Muscle layer of colon (tissue), 2 donors: Measurements from ENCODE around the gene PSME3IP1.

ENCODE experiments used
- H3K27ac ChIP-seq: one replicate; pipeline ENCODE4 v1.7.0; 2013; ENCODE audit warnings: low read depth, mild to moderate bottlenecking, low read length, moderate library complexity
- H3K27me3 ChIP-seq, 2 donors: one replicate each; pipeline ENCODE4 v1.7.0; 2013; ENCODE audit warnings: low read length in 2 of 2, mild to moderate bottlenecking in 2 of 2; ENCODE audit not compliant: insufficient read depth in 2 of 2, control insufficient read depth in 1 of 2
- H3K36me3 ChIP-seq: one replicate; pipeline ENCODE4 v1.7.0; 2013; ENCODE audit warnings: mild to moderate bottlenecking, low read length; ENCODE audit not compliant: insufficient read depth
- H3K4me1 ChIP-seq: one replicate; pipeline ENCODE4 v1.7.0; 2013; ENCODE audit warnings: mild to moderate bottlenecking, low read length; ENCODE audit not compliant: insufficient read depth
- H3K4me3 ChIP-seq, 2 donors: one replicate each; pipeline ENCODE4 v1.7.0; 2013; ENCODE audit warnings: low read length in 2 of 2, low read depth in 1 of 2, mild to moderate bottlenecking in 1 of 2, moderate library complexity in 1 of 2
- H3K9ac ChIP-seq: one replicate; pipeline ENCODE4 v1.7.0; 2013; ENCODE audit warnings: low read length
- H3K9me3 ChIP-seq: one replicate; pipeline ENCODE4 v1.7.0; 2013; ENCODE audit warnings: mild to moderate bottlenecking, low read length
- donor health status: abdominal sarcoma.
- donor health status: Adenocarcinoma of cecum.

The PSME3IP1 gene

DNA sequence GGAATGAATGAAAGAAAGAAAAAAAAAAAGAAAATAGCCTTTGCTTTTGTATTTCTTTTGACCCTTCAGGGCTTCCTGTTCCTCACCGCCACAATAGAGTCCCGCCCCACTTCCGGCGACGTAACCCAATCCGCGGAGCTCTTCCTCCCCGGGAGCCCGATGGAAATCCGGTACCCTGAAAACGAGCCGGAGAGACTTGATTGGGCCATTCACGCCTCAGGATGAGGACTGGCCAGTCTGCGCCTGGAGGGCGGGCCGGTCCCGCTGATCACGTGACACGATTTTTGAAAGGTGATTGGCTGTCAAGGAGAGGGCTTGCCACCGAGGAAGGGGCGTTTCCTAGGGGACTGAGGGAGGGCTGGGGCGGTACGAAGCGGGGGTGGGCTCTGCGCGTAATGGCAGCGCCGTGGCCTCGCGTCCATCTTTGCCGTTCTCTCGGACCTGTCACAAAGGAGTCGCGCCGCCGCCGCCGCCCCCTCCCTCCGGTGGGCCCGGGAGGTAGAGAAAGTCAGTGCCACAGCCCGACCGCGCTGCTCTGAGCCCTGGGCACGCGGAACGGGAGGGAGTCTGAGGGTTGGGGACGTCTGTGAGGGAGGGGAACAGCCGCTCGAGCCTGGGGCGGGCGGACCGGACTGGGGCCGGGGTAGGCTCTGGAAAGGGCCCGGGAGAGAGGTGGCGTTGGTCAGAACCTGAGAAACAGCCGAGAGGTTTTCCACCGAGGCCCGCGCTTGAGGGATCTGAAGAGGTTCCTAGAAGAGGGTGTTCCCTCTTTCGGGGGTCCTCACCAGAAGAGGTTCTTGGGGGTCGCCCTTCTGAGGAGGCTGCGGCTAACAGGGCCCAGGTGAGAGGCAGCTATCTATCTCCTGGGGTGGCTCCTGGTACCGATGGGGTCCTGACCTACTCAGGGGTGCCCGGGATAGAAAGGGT lies at the start of gene PSME3IP1, which contains the start of gene RSPRY1:
PSME3IP1 (minus strand) TSS at position 95 of the 927 bp plus-strand sequence. CDS start 12,185 bp downstream, outside the sequence.
RSPRY1 (plus strand) TSS at position 385 of the 927 bp plus-strand sequence. CDS start 18,330 bp downstream, outside the sequence.
- Histone ChIP-seq H3K9ac (peak within 1 kb of the TSS; percentile 95), H3K4me1 (peaks cover 28% of the 10 kb centered on the region), H3K27me3 (no peaks in the 10 kb centered on the region), H3K4me3 (peak within 1 kb of the TSS; percentile 82 to 96), H3K36me3 (no peaks in the 10 kb centered on the region), H3K27ac (peak within 1 kb of the TSS; percentile 94), H3K9me3 (no peaks in the 10 kb centered on the region)

- Histone ChIP-seq H3K36me3 (peaks cover 67% of the 10 kb centered on the region), H3K27ac (no peak overlapping the region), H3K4me1 (no peaks in the 10 kb centered on the region), H3K9me3 (no peaks in the 10 kb centered on the region), H3K9ac (no peak overlapping the region), H3K4me3 (no peak overlapping the region), H3K27me3 (no peaks in the 10 kb centered on the region)
Measured at GRCh38 chr16:57235128-57236021, 49.5 kb upstream of the PSME3IP1 start.

DNA sequence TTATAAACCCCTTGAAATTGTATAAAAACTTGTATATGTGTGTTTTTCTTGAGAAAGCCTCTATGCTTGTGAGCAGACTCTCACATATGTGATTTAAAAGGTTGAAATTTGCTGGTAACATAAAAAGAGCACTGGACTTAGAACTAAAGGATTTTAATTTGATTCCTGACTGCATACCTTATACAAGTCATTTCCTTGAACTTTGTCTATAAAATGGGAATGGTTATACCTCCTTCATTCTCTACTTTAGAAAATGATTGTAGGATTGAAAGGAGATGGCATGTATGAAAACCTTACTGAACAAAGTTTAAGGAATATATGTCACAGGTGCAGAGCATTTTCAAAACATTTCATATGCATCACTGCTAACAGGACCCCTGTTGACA lies 48.9 kb upstream of the PSME3IP1 start:
- H3K27ac ChIP-seq = no peak overlapping the region
- H3K9ac ChIP-seq = no peak overlapping the region
- peaks cover 69% of the 10 kb centered on the region for H3K36me3 ChIP-seq

GRCh38 chr16:57233944-57234706 lies 48.3 kb upstream of the PSME3IP1 start:
- Histone ChIP-seq H3K27me3 (no peaks in the 10 kb centered on the region), H3K27ac (no peak overlapping the region), H3K4me3 (no peak overlapping the region), H3K9me3 (no peaks in the 10 kb centered on the region), H3K4me1 (no peaks in the 10 kb centered on the region), H3K36me3 (peaks cover 66% of the 10 kb centered on the region), H3K9ac (no peak overlapping the region)

More for the DNA sequence above, 48.9 kb upstream of the PSME3IP1 start:
- Histone ChIP-seq H3K9me3 (no peaks in the 10 kb centered on the region), H3K4me3 (no peak overlapping the region), H3K27me3 (no peaks in the 10 kb centered on the region), H3K4me1 (no peaks in the 10 kb centered on the region)

DNA sequence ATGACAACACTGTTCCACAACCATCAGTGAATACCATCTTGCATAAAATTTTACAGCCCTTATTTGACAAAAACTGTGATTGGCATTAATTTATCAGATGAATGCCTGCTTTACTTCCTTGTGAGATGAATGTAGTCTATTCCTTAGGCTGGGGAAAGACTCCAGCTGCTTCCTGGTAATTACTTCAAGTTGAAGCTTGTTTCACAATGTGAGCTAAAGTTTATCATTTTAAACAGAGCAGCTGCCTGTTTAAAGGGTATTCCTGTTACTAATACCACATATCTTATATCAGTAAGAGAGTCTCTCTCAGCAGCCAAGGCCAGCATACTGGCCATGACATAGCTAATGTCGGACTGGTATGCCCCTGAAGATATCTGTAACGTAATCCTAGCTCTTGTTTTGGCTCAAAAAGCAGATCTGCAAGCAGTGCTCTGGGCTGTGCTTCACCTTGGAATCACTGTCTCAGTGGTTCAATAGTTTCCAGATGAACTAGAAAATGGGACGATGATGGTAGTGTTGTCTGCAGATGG lies 46.0 kb upstream of the PSME3IP1 start:
- no peak overlapping the region for H3K4me3 ChIP-seq
- peaks cover 66% of the 10 kb centered on the region for H3K36me3 ChIP-seq
- H3K27ac ChIP-seq = no peak overlapping the region
- H3K9ac ChIP-seq = no peak overlapping the region
- no peaks in the 10 kb centered on the region for H3K9me3 ChIP-seq
- H3K4me1 ChIP-seq = no peaks in the 10 kb centered on the region
- no peaks in the 10 kb centered on the region for H3K27me3 ChIP-seq

DNA sequence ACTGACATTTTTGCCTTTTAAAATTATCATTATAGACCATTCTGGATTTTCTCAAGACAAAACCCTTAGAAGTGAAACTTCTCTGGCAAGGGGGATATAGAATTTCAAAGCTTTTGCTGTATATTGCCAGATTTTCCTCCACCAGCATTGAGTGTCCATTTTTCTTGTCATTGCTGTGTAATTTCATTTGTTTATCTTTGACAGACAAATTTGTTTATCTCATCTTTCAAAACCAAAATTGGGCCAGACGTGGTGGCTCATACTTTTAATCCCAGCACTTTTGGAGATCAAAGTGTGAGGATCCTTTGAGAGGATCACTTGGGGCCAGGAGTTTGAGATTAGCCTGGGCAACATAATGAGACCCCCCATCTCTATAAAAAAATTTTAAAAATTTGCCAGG lies 43.2 kb upstream of the PSME3IP1 start:
- H3K4me1 ChIP-seq = no peaks in the 10 kb centered on the region
- no peak overlapping the region for H3K27ac ChIP-seq
- H3K27me3 ChIP-seq = no peaks in the 10 kb centered on the region
- no peak overlapping the region for H3K4me3 ChIP-seq
- peaks cover 66% of the 10 kb centered on the region for H3K36me3 ChIP-seq
- no peak overlapping the region for H3K9ac ChIP-seq
- no peaks in the 10 kb centered on the region for H3K9me3 ChIP-seq

DNA sequence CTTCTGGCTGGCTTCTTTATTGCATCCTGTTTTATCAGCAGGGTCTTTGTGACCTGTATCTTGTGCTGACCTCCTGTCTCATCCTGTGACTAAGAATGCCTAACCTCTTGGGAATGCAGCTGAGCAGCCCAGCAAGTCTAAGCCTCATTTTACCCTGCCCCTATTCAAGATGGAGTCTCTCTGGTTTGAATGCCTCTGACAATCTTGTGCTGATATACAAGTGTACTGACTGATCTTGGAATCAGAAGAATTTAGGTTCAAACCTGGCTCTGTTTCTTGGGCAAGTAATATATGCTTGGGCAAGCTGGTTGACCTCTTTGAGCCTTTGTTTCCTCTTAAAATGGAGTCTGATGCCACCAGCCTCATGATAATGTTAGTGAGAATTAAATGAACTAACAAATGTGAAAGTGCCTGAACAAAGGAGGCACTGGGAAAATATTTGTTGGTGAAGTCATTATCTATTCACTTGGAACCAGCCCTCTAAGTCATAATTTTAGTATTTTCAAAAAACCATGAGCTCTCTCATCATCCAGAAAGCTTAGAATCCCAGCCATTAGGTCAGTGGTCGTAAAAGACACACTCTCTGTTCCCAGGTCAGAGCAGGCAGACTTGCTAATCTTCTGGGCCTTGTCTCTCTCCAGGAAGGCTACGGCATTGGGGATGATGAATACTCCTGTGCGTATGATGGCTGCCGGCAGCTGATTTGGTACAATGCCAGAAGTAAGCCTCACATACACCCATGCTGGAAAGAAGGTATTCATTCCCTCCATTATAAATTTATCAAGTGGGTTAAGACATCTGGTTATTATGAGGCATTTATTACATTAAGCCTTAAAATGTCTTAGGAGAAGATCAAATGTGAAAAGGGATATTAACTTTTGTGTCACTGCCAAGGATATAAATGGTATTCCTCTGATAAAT lies 41.1 kb upstream of the PSME3IP1 start:
- no peaks in the 10 kb centered on the region for H3K9me3 ChIP-seq
- no peak overlapping the region for H3K4me3 ChIP-seq
- no peak overlapping the region for H3K9ac ChIP-seq
- H3K4me1 ChIP-seq = no peaks in the 10 kb centered on the region
- peaks cover 64% of the 10 kb centered on the region for H3K36me3 ChIP-seq
- no peaks in the 10 kb centered on the region for H3K27me3 ChIP-seq
- no peak overlapping the region for H3K27ac ChIP-seq

GRCh38 chr16:57225978-57226377 lies 40.1 kb upstream of the PSME3IP1 start:
- H3K36me3 ChIP-seq = peaks cover 63% of the 10 kb centered on the region
- H3K27me3 ChIP-seq = no peaks in the 10 kb centered on the region

GRCh38 chr16:57224651-57225335 lies 39.0 kb upstream of the PSME3IP1 start:
- H3K9ac ChIP-seq = no peak overlapping the region
- no peaks in the 10 kb centered on the region for H3K27me3 ChIP-seq
- peaks cover 66% of the 10 kb centered on the region for H3K36me3 ChIP-seq
- no peak overlapping the region for H3K4me3 ChIP-seq
- H3K27ac ChIP-seq = no peak overlapping the region
- H3K4me1 ChIP-seq = no peaks in the 10 kb centered on the region
- no peaks in the 10 kb centered on the region for H3K9me3 ChIP-seq

More at GRCh38 chr16:57225978-57226377, 40.1 kb upstream of the PSME3IP1 start:
- no peak overlapping the region for H3K27ac ChIP-seq
- H3K9ac ChIP-seq = no peak overlapping the region
- H3K4me3 ChIP-seq = no peak overlapping the region
- no peaks in the 10 kb centered on the region for H3K9me3 ChIP-seq
- no peaks in the 10 kb centered on the region for H3K4me1 ChIP-seq
